Suppressor macrophage treated with lipopolysaccharide for 1 hour (primary cell): ENCODE measurements around the gene TPP2.

ENCODE experiments used
- DNase-seq, 3 donors: peaks; one replicate each; pipeline ENCODE4 v3.0.0-alpha.2; 2020 to 2022

The TPP2 gene

DNA sequence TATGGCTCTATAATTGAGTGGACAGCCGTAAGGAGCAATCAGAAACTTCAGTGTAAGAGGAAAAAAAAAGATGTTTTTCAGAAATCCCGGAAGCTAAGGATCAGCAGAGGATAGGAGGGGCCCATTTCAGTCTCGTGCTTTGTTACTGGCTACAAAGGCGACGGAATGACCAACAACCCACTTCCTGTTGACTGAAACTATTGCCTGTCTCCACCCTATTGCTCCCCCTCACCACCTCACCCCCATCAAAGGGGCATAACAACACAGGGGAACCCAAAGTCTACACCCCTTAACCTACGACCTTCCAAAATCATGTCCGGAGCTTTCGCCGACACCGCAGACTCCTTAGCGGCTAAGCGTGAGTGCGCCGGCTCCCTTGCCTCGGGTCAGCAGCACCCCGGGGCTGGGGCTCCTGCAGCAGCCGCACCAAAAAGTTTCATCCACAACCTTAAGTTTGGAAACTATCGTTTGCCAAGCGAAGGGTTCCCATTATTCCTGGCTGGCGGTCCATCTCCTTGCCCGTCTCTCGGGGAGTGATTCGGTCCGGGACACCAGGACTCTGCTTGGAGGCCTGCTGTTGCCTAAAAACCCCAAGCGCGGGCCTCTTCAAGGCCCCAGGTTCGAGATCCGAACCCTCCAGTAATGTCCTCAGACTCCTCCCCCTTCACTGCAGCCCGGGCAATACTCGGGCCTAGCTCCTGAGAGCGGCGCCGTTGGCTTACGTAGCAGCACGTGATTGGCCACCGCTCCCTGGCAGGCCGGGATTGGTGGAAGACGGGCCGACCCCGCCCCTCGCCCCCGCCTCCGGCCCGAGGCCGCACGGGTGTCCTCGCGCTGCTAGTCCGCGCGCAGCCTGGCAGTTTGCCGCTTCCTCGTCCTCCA, at the start of gene TPP2:
TPP2 (plus strand) TSS at position 840 of the 882 bp plus-strand sequence. CDS start 53 bp downstream, outside the sequence.
- peak; percentile 99 to 100 (median 99) for DNase-seq

- peak in 1 of 3 donors; percentile 5 for DNase-seq
Observed at GRCh38 chr13:102548811-102549210, 48.0 kb upstream of the TPP2 start.

DNA sequence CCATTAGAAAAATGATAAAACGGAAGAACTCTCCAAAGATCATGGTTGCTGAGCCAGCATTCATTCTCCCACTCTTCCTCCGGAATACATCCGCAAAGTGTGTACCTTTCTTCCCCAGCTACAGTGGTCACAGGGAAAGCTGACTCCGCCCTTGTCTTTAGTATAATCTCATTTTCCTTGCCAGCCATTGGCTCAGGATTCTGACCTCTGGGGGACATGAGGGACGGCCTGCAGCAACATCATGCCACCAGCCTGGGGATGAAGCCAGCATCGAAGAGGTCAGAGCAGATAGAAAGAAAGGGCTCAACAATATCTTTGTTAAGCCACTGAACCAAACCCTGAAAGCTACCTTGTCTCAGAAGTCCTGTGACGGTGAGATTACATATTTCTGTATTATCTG, 46.3 kb upstream of the TPP2 start:
- no peak for DNase-seq

DNA sequence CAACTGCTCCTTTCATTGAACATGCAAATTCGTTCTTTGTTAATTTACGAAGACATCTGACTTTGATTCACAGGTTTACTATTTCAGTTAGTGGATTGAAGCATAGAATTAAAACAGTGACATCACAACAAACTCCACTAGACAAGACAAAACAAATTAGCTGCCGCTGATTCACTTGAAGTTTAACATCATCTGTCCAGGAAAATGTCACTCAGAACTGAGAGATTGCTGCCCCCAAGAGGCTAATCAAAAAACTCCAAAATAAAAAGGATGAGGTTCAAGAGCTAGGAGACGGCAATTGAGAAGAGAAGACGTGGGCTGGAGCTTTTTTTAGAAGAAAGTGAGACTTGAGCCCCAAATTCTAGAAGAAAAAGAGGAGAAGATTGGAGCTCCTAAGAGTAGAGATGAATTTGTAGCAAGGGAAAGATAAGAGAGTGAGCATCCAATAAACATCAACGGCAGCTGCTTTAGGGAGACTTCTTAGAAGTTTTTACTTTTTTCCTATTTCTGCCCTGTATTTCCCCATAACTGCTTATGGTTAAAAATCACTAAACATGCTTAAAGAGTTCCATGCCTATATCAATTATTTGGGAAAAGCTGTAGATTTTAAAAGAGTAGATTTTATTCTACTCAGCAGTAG, 40.8 kb upstream of the TPP2 start:
- DNase-seq: peak; percentile 39 to 44 (median 40)

GRCh38 chr13:102556806-102557205, 40.0 kb upstream of the TPP2 start:
- no peak for DNase-seq

- DNase-seq: no peak
Observed at GRCh38 chr13:102558029-102558428, 38.8 kb upstream of the TPP2 start.

- no peak for DNase-seq
Observed at GRCh38 chr13:102561933-102562332, 34.9 kb upstream of the TPP2 start.

- no peak for DNase-seq
Observed at GRCh38 chr13:102563267-102563666, 33.5 kb upstream of the TPP2 start.

DNA sequence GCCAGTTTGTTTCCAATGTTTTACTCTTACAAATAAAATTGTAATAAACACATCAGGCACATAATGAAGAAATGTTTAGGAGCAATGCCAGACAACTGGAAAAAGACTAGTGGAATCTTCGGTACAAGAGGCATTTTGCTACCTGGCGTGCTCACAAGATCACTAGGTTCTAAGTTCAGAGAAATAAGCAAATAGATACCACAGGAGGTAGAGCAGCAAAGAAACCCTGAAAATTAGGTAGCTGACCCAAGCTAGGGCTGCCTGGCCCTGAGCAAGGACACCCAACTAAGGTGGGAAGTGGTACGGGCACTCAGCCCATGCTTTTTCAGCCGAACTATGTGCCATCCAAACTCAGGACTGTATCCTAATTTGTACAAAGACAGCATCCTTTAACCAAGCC, 32.2 kb upstream of the TPP2 start:
- no peak for DNase-seq

- no peak for DNase-seq
Observed at GRCh38 chr13:102566513-102566912, 30.3 kb upstream of the TPP2 start.

DNA sequence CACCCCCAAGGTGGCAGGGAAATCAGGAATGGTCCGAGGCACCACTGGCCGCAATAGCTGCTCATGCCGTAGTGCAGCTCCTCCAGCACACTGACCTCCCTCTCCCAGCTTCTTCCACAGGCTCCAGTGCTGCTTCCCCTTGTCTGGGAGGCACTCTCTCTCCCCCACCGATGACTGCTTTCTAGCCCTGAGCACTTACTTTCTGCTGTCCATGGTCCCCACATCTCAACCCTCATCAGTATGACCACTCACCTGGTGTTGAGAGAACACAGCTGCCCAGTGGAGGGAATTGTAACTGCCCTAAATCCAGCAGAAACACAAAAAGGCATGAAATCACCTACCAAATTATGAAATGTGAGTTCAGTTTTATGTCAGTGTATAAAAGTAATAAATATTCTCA, 28.9 kb upstream of the TPP2 start:
- DNase-seq: no peak

DNA sequence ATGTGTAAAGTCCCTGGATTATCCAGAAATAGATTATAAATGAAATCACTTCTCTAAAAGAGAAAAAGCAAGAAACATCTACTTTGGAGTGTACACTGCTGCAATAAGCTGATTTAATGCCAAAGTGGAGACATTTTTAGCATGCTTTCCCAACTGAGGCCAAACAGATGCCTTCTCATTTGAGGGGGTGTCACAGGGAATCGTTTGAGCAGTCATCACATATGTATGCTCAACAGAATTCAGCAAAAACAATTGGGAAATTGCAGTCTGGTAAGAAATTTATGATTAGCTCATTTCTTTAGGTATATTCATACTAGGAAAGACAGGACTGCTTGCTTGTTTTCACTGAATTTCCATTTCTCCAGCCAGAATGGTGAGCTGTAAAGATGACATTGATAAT, 27.3 kb upstream of the TPP2 start:
- DNase-seq: no peak

DNA sequence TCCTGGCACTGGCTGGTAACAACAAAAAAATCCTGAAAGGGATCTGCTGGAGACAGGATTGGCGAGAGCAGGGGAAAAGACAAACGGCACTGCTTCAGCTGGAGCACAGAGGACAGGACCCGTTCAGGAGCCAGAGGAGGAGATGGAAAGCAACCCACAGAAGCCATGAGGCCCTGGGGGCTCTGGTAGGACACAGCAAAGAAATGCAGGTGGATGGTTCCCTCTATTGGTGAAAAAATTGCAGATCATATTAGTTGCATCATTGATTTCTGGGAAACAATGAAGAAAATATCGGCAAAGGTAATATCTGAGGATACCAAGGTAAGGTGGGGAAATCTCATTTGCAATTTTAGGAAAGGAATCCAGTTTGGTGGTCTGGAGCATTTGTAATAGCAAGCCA, 25.7 kb upstream of the TPP2 start:
- no peak for DNase-seq

DNA sequence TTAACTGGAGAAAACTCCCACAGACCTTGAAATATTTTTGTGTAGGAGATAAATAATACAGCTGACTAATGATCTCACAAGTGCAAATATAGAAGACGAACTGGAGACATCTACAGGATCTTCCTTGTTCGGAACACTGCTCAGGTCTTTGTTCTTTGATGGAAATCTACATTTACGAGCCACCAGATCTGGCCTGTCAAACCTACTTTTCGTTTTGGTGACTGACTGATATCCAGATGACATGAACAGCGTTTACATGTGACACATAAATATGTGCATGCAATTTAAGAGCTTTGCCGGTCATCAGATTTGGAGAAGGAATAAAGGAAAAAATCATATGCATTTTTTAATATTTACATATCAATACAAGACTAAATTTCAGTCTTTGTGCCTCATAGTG, 24.5 kb upstream of the TPP2 start:
- DNase-seq: no peak

DNA sequence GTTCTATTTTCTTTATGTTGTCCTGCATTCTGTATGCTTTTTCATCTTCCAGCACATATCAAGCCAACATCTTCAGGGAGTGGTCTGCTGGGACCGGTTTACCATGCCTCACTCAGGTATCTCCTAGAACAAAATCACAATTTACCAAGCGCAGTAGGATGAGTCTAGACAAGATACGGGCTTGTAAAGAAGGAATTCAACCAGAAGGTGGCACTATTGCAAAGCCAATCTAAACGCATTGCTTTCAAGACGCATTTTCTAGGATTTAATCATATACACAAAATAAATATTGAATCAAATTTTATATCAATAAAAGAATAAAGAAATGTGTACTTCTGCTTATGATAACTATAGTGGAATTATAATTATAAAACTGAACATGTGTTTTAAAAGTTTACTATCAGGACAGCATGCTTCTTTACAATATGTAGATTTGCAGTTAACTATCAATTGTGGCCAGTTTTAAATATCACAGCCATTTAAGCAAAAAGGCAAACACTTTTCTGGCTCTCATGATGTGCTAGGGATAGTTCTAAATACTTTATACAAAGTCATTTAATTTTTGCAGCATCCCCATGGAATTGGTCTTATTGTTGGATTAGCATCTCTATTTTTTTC, 16.1 kb upstream of the TPP2 start:
- peak; percentile 79 to 87 (median 82) for DNase-seq

GRCh38 chr13:102582256-102582655, 14.5 kb upstream of the TPP2 start:
- no peak for DNase-seq

DNA sequence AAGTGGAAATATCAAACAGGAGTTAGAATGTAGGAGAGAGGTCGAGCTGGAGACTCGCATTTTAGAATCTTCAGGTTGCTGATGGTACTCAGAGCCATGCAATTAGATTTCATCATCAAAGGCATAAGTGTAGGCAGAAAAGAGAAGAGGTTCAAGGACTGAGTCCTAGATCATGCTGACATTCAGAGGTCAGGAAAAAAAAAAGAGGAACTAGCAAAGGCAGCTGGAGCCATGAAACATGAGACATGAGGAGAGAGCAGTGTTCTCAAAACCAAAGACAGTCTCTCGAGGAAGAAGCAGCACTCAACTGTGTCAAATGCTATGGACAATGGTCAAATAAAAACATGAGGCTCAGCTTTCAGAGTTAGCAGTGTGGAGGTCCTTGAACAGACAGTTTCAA, 12.4 kb upstream of the TPP2 start:
- DNase-seq: peak; percentile 73 to 86 (median 83)

DNA sequence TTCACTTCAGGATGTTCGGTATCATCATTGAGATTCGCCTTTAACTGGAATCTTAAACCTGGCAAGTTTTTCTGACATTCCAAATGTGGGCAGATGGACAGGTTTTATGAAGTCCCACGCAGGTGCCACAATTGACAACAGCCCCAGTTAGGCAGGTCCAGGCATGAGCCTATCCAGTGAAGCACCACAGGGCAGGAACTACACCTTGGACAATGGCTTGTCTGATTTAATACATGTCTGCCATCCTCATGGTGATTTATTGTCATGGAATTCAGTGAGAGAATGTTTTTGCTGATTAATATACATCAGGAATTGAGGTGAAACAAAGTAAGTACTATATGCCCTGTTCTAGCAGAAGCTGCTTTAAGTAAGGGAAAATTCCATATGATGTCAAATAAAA, 10.2 kb upstream of the TPP2 start:
- DNase-seq: no peak

- peak in 1 of 3 donors; percentile 22 for DNase-seq
Observed at GRCh38 chr13:102587916-102588315, 8.9 kb upstream of the TPP2 start.

- no peak for DNase-seq
Observed at GRCh38 chr13:102589301-102589822, 7.4 kb upstream of the TPP2 start.

DNA sequence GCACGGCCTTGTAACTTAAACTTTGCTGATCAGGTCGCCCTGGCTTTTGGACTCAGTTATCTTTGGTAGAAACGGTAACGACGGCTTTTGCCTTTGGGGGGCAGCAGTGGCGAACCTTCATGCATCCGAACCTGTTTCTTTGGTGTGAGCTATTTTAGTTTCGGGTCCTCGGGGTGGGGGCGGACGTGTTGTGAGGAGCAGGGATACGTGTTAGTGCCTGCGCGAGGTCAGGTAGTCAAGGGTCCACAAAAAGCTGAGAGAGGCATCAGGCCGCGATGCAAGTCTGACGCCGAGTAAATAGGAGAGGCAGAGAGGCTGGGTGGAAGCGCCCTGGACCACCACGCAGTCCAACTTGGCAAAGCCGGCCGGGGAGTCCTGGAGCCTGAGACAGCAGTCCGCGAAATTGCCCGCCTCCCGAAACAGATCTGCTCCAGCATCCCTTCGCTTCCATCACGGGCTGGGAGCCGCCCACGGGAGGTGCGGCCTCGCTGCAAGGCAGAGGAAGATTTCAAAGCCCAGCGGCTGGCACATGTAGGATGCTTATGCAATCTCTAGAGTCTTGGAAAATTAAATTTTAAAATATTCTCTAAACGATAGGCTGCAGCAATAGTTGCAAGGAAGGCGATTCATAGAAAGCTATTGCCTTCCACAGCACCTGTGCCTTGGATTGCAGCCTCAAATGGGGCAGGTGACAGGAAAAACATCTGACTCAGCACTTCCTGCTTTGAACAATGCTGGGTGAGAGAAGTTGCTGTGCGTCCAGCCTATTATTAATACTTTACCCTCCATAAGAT, 4.6 kb upstream of the TPP2 start:
- peak; percentile 71 to 82 (median 77) for DNase-seq

DNA sequence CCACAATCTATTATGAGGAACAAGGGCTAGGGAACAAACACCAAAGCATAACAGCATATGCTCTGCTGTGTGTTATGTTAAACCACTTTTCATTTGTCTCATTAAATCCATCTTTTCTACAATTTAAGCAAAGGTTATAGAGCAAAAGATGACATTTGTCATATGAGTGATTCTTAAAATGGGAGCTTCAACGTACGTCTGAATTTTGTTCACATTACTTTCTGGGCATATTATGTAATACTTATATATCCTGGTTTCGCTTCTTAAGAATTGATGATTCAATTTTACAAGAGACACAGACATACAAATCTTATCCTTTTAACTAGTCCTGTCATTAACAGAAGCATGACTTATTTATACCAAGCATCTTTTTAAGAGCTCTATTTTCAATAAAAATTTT, 3.3 kb upstream of the TPP2 start:
- DNase-seq: peak in 2 of 3 donors; percentile 66 to 69
